ENCODE results near the gene SMTN.

The SMTN gene

DNA sequence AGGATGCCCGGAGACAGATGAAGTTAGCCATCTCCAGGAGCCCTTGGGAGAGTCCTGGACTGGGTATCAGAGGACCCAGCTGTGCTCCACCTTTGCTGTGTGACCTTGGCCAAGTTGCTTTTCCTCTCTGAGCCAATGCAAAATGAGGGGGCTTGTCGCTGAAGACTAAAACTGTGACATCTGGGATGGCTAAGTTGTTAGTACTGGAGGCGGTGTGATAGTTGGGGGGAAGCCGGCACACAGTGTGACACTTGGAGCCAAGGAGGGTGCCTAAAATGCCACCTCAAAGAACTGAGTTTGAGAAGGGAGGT is 42.1 kb downstream of the SMTN start:
- DNase-seq (ENCODE audit: low spot score) = no peak
- in situ Hi-C loops (cut with MboI; ENCODE audit: low sequenced_read_pairs, unreplicated experiment) = no loop called here
- no peak for TF ChIP-seq CTCF (IDR thresholded peaks at IDR 0.05; ENCODE audit: borderline replicate concordance, control extremely low read depth, extremely low read depth, insufficient read depth, missing control alignments)

DNA sequence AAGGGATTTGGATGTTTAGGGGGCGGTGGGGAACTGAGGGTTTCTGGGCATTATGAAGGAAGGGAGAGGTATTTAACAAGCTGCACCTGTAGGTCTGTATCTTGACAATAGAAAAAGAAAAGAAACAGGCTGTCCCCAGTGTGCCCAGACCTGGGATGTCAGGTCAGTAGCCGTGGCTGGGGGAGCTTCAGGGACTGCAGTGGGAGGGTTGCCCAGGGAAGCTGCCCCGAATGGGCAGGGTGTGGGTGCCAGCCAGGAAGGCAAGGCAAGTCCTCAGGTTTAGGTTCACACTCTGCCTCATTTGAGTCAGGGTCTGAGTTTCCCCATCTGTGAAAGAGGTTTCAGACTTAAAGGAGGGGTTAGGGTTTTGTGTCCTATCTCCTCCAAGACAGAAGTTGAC is 43.2 kb downstream of the SMTN start:
- in situ Hi-C loops (cut with MboI; ENCODE audit: low sequenced_read_pairs, unreplicated experiment) = no loop called here
- no peak for DNase-seq (ENCODE audit: low spot score)
- no peak for TF ChIP-seq CTCF (IDR thresholded peaks at IDR 0.05; ENCODE audit: borderline replicate concordance, control extremely low read depth, extremely low read depth, insufficient read depth, missing control alignments)

GRCh38 chr22:31124811-31125465 is 43.8 kb downstream of the SMTN start:
- TF ChIP-seq CTCF (IDR thresholded peaks at IDR 0.05; ENCODE audit: borderline replicate concordance, control extremely low read depth, extremely low read depth, insufficient read depth, missing control alignments) = no peak
- no peak for DNase-seq (ENCODE audit: low spot score)
- in situ Hi-C loops (cut with MboI; ENCODE audit: low sequenced_read_pairs, unreplicated experiment) = no loop called here

- TF ChIP-seq CTCF (IDR thresholded peaks at IDR 0.05; ENCODE audit: borderline replicate concordance, control extremely low read depth, extremely low read depth, insufficient read depth, missing control alignments) = no peak
- in situ Hi-C loops (cut with MboI; ENCODE audit: low sequenced_read_pairs, unreplicated experiment) = no loop called here
These were observed 44.5 kb downstream of the SMTN start for GRCh38 chr22:31125521-31126117.

DNA sequence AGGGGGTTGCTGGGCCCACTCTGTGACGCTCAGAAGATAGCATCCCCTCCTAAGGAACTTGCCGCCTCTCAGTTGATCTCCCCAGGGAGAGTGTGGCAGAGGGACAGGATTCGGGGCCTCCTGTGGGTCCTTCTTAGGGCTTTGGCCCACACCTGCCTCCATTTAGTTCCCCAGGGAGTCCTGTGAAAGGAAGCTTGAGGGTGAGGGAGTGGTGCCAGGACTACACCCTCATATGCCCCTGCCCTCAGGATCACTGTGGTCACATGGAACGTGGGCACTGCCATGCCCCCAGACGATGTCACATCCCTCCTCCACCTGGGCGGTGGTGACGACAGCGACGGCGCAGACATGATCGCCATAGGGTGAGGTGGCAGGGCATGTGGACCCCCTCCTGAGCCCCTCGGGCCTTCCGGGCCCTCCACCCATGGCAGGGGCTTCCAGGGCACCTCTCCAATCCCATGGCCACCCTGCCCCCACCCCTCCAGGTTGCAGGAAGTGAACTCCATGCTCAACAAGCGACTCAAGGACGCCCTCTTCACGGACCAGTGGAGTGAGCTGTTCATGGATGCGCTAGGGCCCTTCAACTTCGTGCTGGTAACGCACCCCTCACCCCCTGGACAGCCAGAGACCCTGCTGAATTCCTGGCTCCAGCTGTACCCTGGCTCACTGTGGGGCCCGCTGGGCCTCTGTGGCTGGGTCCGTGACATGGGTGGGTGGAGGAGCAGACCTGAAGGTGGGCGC is 45.2 kb downstream of the SMTN start:
- TF ChIP-seq CTCF (IDR thresholded peaks at IDR 0.05; ENCODE audit: borderline replicate concordance, control extremely low read depth, extremely low read depth, insufficient read depth, missing control alignments) = no peak
- in situ Hi-C loops (cut with MboI; ENCODE audit: low sequenced_read_pairs, unreplicated experiment) = no loop called here
- no peak for DNase-seq (ENCODE audit: low spot score)

More at GRCh38 chr22:31125521-31126117, 44.5 kb downstream of the SMTN start:
- DNase-seq (ENCODE audit: low spot score) = no peak

- TF ChIP-seq CTCF (IDR thresholded peaks at IDR 0.05; ENCODE audit: borderline replicate concordance, control extremely low read depth, extremely low read depth, insufficient read depth, missing control alignments) = no peak
- DNase-seq (ENCODE audit: low spot score) = no peak
- in situ Hi-C loops (cut with MboI; ENCODE audit: low sequenced_read_pairs, unreplicated experiment) = no loop called here
These were observed 45.7 kb downstream of the SMTN start for GRCh38 chr22:31126869-31127175.

Measured in GM13976 (cell line).